Tibial artery (tissue), 4 donors: ENCODE data around the gene TMEM114.

ENCODE experiments used
- DNase-seq, 2 donors: peaks; one replicate each; pipeline ENCODE4 v3.0.0-alpha.2; 2019
- H3K27ac ChIP-seq, 2 donors: fragments of 200-600 bp; sonication (generic) in 1 of 2; 1 replicate in 1 of 2; 2 replicates in 1 of 2; pipeline ENCODE4 v1.5.1; 2018 to 2019; ENCODE audit warnings: mild to moderate bottlenecking in 1 of 2
- H3K27me3 ChIP-seq, 2 donors: fragments of 200-600 bp; sonication (generic) in 1 of 2; one replicate each; pipeline versions ENCODE4 v1.5.1 to v1.6.0; 2016 to 2019
- H3K36me3 ChIP-seq, 3 donors: fragments of 200-600 bp; sonication (generic) in 2 of 3; one replicate each; pipeline ENCODE4 v1.5.1; 2016 to 2019; ENCODE audit warnings: mild to moderate bottlenecking in 2 of 3
- H3K4me1 ChIP-seq, 4 donors: fragments of 200-600 bp; sonication (generic) in 2 of 4; 1 replicate in 3 of 4; 2 replicates in 1 of 4; pipeline ENCODE4 v1.5.1; 2016 to 2019
- H3K4me3 ChIP-seq, 2 donors: fragments of 200-600 bp; sonication (generic) in 1 of 2; 1 replicate in 1 of 2; 2 replicates in 1 of 2; pipeline ENCODE4 v1.5.1; 2018 to 2019; ENCODE audit warnings: mild to moderate bottlenecking in 2 of 2
- H3K9me3 ChIP-seq, 3 donors: fragments of 200-600 bp; sonication (generic) in 1 of 3; one replicate each; pipeline ENCODE4 v1.5.1; 2016 to 2019
- CTCF ChIP-seq, 2 experiments: fragments of 200-600 bp in 1 of 2; fragments of 450-650 bp in 1 of 2; IDR thresholded peaks; one replicate each; pipeline ENCODE4 v1.5.1; 2017 to 2019; ENCODE audit warnings: antibody characterized with exemption in 2 of 2, mild to moderate bottlenecking in 1 of 2, moderate library complexity in 1 of 2
- intact Hi-C: fragments of 100-400 bp; cut with DNase I; formaldehyde crosslinking; loops from one replicate; pipeline ENCODE4 v1.15.0; 2023; ENCODE audit warnings: low total_unique reads

The TMEM114 gene

GRCh38 chr16:8555400-8555799, 34.9 kb downstream of the TMEM114 start:
- no peak for DNase-seq
- Histone ChIP-seq H3K9me3 (no peaks in the 10 kb centered on the region), H3K27me3 (peaks cover 0 to 46% of the 10 kb centered on the region in 2 donors), H3K36me3 (no peaks in the 10 kb centered on the region), H3K27ac (no peak overlapping the region), H3K4me3 (no peak overlapping the region), H3K4me1 (no peaks in the 10 kb centered on the region)
- TF ChIP-seq CTCF (IDR thresholded peaks at IDR 0.05) = no peak
- intact Hi-C loops = no loop called here

GRCh38 chr16:8554881-8555280, 35.4 kb downstream of the TMEM114 start:
- DNase-seq = no peak
- Histone ChIP-seq H3K36me3 (no peaks in the 10 kb centered on the region), H3K4me3 (no peak overlapping the region), H3K4me1 (no peaks in the 10 kb centered on the region), H3K27me3 (peaks cover 0 to 49% of the 10 kb centered on the region in 2 donors), H3K27ac (no peak overlapping the region), H3K9me3 (no peaks in the 10 kb centered on the region)
- TF ChIP-seq CTCF (IDR thresholded peaks at IDR 0.05) = no peak
- intact Hi-C loops = no loop called here

GRCh38 chr16:8554022-8554421, 36.3 kb downstream of the TMEM114 start:
- H3K27ac ChIP-seq = no peak overlapping the region
- H3K4me1 ChIP-seq = no peaks in the 10 kb centered on the region
- no peak for DNase-seq
- H3K36me3 ChIP-seq = no peaks in the 10 kb centered on the region
- no peak for TF ChIP-seq CTCF (IDR thresholded peaks at IDR 0.05)
- no peaks in the 10 kb centered on the region for H3K9me3 ChIP-seq
- peaks cover 0 to 55% of the 10 kb centered on the region in 2 donors for H3K27me3 ChIP-seq
- intact Hi-C loops = no loop called here
- no peak overlapping the region for H3K4me3 ChIP-seq

- intact Hi-C loops = no loop called here
- Histone ChIP-seq H3K36me3 (no peaks in the 10 kb centered on the region), H3K4me1 (no peaks in the 10 kb centered on the region), H3K27me3 (peaks cover 0 to 55% of the 10 kb centered on the region in 2 donors), H3K27ac (no peak overlapping the region), H3K9me3 (no peaks in the 10 kb centered on the region), H3K4me3 (no peak overlapping the region)
- DNase-seq = no peak
- no peak for TF ChIP-seq CTCF (IDR thresholded peaks at IDR 0.05)
Measured at GRCh38 chr16:8552487-8553221, 37.7 kb downstream of the TMEM114 start.

GRCh38 chr16:8551388-8552332, 38.7 kb downstream of the TMEM114 start:
- no peak for TF ChIP-seq CTCF (IDR thresholded peaks at IDR 0.05)
- DNase-seq = no peak
- Histone ChIP-seq H3K36me3 (no peaks in the 10 kb centered on the region), H3K27me3 (peaks cover 0 to 52% of the 10 kb centered on the region in 2 donors), H3K4me3 (no peak overlapping the region), H3K9me3 (no peaks in the 10 kb centered on the region), H3K27ac (no peak overlapping the region), H3K4me1 (no peaks in the 10 kb centered on the region)
- intact Hi-C loops = no loop called here
